Mesenteric fat pad (tissue), 1 donor: ENCODE results near the gene THBS2. TPM values are rescaled to one million over a fixed set of nuclear protein-coding genes. Genes with fewer than 3 reads are reported as not detected.
A peak's percentile ranks its signal among the peaks of the same experiment; 100 is the strongest.
"Not testable (repeated sequence)": the region's sequence is repeated elsewhere in the genome, so short reads cannot be mapped to it uniquely, and the experiment has no call there.

Experiments
- DNase-seq: peaks from one replicate; pipeline ENCODE4 v3.0.0-alpha.2; 2020; ENCODE audit warnings: low spot score
- total RNA-seq: library from RNA; stranded (reverse); fragmentation: NEBNext Ultra II Directional; extraction: Animal tissue kit (Norgen Biotek cat#: 25700); gene quantifications from one replicate; pipeline ENCODE4 v1.2.1, GENCODE V29; 2021
- donor health status: DM: yes; HTN: yes; CAD: no.

The THBS2 gene
- total RNA-seq, 1 donor from 2014 or later: 270 TPM

- peak; percentile 94 for DNase-seq
Observed at GRCh38 chr6:169212897-169213813, 40.5 kb downstream of the THBS2 start.

- no peak for DNase-seq
Observed at GRCh38 chr6:169212436-169212835, 41.2 kb downstream of the THBS2 start.

- peak; percentile 62 for DNase-seq
Observed at GRCh38 chr6:169211881-169212280, 41.8 kb downstream of the THBS2 start.

GRCh38 chr6:169210611-169211010 is 43.0 kb downstream of the THBS2 start:
- DNase-seq: no peak

GRCh38 chr6:169208011-169208410 is 45.6 kb downstream of the THBS2 start:
- DNase-seq: no peak

- no peak for DNase-seq
Observed at GRCh38 chr6:169207482-169207881, 46.2 kb downstream of the THBS2 start.

GRCh38 chr6:169205176-169206160 is 48.2 kb downstream of the THBS2 start:
- peak; percentile 74 for DNase-seq

- DNase-seq: no peak
Observed at GRCh38 chr6:169204167-169204566, 49.5 kb downstream of the THBS2 start.

GRCh38 chr6:169201985-169202384 is 51.7 kb downstream of the THBS2 start:
- peak; percentile 82 for DNase-seq

GRCh38 chr6:169200893-169201514 is 52.6 kb downstream of the THBS2 start:
- DNase-seq: peak; percentile 60

- peak; percentile 62 for DNase-seq
Observed at GRCh38 chr6:169199625-169200335, 53.9 kb downstream of the THBS2 start.

- DNase-seq: no peak
Observed at GRCh38 chr6:169198885-169199284, 54.8 kb downstream of the THBS2 start.

- not testable (repeated sequence) for DNase-seq
Observed at GRCh38 chr6:169197929-169198328, 55.7 kb downstream of the THBS2 start.

GRCh38 chr6:169196279-169196678 is 57.4 kb downstream of the THBS2 start:
- not testable (repeated sequence) for DNase-seq

GRCh38 chr6:169194737-169195136 is 58.9 kb downstream of the THBS2 start:
- no peak for DNase-seq

GRCh38 chr6:169190970-169191369 is 62.7 kb downstream of the THBS2 start:
- no peak for DNase-seq

GRCh38 chr6:169190144-169190584 is 63.5 kb downstream of the THBS2 start:
- DNase-seq: peak; percentile 90

- no peak for DNase-seq
Observed at GRCh38 chr6:169189686-169190085, 64.0 kb downstream of the THBS2 start.

- DNase-seq: peak; percentile 64
Observed at GRCh38 chr6:169189182-169189581, 64.5 kb downstream of the THBS2 start.

- peak; percentile 51 for DNase-seq
Observed at GRCh38 chr6:169188475-169188874, 65.2 kb downstream of the THBS2 start.
